ENCODE data around the gene MRPS34.

The MRPS34 gene

GRCh38 chr16:1769402-1770300 is 3.3 kb downstream of the MRPS34 start:
- no peak for DNase-seq (ENCODE audit: low read depth)

DNA sequence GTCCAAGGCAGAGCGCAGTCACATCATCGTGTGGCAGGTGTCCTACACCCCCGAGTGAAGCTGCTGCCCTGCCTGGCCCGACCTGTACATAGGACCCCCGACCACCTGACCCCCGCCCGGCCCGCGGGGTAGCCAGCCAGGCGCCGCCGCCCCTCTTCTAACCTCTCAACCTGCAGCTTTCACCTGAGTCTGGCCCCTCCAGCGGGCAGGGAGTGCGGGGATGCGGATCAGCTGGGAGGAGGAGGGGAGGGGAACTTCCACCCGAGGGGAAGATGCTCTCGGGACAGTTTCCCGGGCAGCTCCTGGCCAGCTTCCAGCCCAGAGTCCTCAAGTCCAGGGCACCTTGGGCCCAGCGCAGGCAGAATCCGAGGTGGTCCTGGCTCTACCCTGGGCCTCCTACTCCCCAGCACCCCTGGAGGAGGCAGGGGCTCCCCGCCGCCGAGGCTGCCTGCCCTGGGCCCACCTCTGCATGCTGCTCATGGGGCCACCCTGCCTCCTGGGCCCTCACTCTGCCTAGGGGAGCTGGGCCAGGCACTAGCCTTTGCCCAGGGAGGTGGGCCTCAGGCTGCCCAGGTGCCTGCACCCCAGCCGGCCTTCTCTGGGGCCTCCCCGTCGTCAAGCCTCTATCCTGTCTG is 4.0 kb downstream of the MRPS34 start:
- DNase-seq (ENCODE audit: low read depth): no peak

GRCh38 chr16:1768061-1768766 is 4.7 kb downstream of the MRPS34 start:
- DNase-seq (ENCODE audit: low read depth): no peak

GRCh38 chr16:1767116-1767994 is 5.6 kb downstream of the MRPS34 start:
- no peak for DNase-seq (ENCODE audit: low read depth)

DNA sequence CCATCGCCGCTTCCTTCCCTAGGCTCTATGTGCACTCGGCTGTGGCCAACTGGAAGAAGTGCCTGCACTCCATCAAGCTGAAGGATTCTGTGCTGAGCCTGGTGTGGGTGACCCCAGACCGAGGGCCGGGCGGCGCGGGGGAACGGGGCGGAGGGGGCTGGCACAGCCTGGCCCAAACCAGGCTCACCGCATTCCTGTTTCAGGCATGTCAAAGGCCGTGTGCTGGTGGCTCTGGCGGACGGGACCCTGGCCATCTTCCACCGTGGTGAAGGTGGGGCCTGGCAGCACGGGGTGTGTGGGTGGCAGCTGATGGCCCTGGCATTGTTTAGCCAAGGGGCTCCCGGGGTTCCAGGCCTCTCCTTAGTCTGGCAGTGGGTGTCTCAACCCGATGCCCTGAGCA is 6.2 kb downstream of the MRPS34 start:
- no peak for DNase-seq (ENCODE audit: low read depth)

DNA sequence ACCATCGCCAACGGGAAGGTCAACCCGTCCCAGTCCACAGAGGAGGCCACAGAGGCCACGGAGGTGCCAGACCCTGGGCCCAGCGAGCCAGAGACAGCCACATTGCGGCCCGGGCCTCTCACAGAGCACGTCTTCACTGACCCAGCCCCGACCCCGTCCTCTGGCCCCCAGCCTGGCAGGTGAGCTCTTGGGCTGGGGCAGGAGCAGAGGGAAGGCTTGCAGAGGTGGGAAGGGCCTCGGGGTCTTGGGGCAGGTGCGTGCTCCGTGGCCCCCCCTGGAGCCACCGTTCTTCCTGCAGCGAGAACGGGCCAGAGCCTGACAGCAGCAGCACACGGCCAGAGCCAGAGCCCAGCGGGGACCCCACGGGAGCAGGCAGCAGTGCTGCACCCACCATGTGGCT is 6.7 kb downstream of the MRPS34 start:
- DNase-seq (ENCODE audit: low read depth): no peak

- no peak for DNase-seq (ENCODE audit: low read depth)
Measured at GRCh38 chr16:1765826-1766225, 7.1 kb downstream of the MRPS34 start.

GRCh38 chr16:1764971-1765370 is 8.0 kb downstream of the MRPS34 start:
- no peak for DNase-seq (ENCODE audit: low read depth)

GRCh38 chr16:1763521-1764511 is 9.1 kb downstream of the MRPS34 start:
- no peak for DNase-seq (ENCODE audit: low read depth)

GRCh38 chr16:1762879-1763520 is 9.9 kb downstream of the MRPS34 start:
- no peak for DNase-seq (ENCODE audit: low read depth)

- no peak for DNase-seq (ENCODE audit: low read depth)
Measured at GRCh38 chr16:1762196-1762878, 10.6 kb downstream of the MRPS34 start.

- no peak for DNase-seq (ENCODE audit: low read depth)
Measured at GRCh38 chr16:1761751-1762150, 11.2 kb downstream of the MRPS34 start.

GRCh38 chr16:1760911-1761310 is 12.0 kb downstream of the MRPS34 start:
- DNase-seq (ENCODE audit: low read depth): no peak

GRCh38 chr16:1759511-1759910 is 13.4 kb downstream of the MRPS34 start:
- DNase-seq (ENCODE audit: low read depth): no peak

DNA sequence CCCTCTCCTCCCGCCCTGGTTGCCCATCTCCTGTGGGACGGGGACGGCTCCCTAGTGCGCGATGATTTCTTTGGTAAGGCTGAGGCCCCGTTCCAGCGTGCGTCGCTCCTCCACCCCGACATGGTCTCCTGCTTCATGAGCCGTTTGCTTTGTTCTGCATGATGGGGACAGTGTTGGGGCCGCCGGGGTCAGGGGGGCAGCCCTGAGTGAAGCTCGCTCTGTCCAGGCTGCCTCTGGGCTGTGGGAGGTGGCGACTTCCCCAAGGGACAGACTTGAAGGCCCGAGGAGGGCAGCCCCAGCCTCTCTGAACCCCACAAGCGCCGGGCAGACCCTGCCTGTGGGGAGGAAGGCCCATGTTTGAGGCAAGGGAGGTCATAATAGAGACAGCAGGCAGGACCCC is 14.0 kb downstream of the MRPS34 start:
- no peak for DNase-seq (ENCODE audit: low read depth)

DNA sequence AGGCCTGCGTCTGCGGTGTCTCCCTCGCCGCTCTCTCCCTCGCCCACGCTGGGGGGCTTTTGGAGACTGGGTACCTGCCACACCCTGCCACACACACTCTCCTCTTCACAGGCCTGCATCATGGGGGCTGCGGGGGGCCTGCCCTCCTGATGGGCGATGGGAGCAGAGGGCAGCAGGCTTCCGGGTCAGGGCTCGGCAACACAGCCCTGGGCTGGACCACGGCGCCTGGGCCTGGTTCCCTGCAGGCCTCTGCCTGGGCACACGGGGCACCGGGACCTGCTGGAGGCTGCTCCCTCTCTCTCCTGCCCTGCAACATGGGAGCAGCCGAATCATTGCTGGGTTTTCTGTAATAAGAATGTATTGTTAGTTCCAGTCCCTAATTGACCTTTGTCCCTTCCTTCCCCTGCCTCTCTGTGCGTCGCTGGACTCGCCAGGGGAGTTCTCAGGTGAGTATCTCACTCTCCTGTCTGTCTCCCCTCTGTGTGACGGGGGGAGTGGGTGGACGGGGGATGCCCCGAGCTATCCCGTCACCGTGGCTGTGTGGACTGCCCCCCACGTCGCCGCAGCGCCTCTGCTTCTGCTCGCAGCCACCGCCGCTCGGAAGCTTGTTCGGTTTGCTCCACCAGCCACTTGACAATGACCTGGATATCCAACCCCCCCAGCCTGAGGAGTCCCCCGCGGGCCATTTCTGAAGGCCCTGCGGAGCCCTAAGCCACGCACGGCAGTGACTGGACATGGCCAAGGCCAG is 15.0 kb downstream of the MRPS34 start:
- no peak for DNase-seq (ENCODE audit: low read depth)

GRCh38 chr16:1754204-1754603 is 18.7 kb downstream of the MRPS34 start:
- no peak for DNase-seq (ENCODE audit: low read depth)

DNA sequence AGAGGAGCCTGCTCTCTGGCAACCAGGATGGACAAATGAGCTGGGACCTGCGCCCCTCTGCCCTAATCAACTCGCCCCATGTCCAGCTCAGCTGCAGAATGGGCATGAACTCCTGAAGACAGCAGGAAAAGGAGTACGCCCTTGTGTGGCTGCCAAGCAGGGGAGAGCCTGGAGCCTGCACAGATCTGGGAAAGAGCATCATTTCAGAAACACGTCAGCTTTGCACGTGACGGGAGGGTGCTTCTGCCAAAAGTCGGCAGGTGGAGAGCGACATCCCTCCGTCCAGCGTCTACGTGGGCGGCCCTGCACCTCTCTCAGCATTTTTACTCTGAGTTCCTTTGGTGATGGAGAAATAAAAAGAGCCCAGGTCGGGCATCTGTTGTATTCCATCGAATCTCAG is 20.1 kb downstream of the MRPS34 start:
- no peak for DNase-seq (ENCODE audit: low read depth)

- DNase-seq (ENCODE audit: low read depth): no peak
Measured at GRCh38 chr16:1751946-1752345, 21.0 kb downstream of the MRPS34 start.
